Kidney (tissue), 14 donors: Measurements from ENCODE around the gene CMTM8. TPM values are rescaled to one million over a fixed set of nuclear protein-coding genes. Genes with fewer than 3 reads are reported as not detected.

Source experiments
- DNase-seq, 5 donors: peaks; one replicate each; pipeline ENCODE4 v3.0.0-alpha.2; 2013 to 2020
- FAIRE-seq: peaks from 2 replicates; lab custom pipeline; 2012; peaks lifted over from hg19 to GRCh38; lab: Jason Lieb, UNC
- H3K27ac ChIP-seq, 2 donors: one replicate each; pipeline ENCODE4 v1.7.0; 2013; ENCODE audit warnings: low read depth in 2 of 2, low read length in 2 of 2, inconsistent platforms in 1 of 2
- H3K27me3 ChIP-seq: one replicate; pipeline ENCODE4 v1.7.1; 2013; ENCODE audit warnings: low read length, inconsistent platforms; ENCODE audit not compliant: control insufficient read depth, insufficient read depth
- H3K36me3 ChIP-seq, 3 donors: one replicate each; pipeline versions ENCODE4 v1.7.0 to v1.7.1; 2013; ENCODE audit warnings: low read length in 3 of 3, control low read depth in 1 of 3, inconsistent platforms in 1 of 3; ENCODE audit not compliant: insufficient read depth in 3 of 3, control insufficient read depth in 2 of 3
- H3K4me1 ChIP-seq, 3 donors: one replicate each; pipeline versions ENCODE4 v1.7.0 to v1.7.1; 2013; ENCODE audit warnings: low read length in 3 of 3, inconsistent platforms in 1 of 3, low read depth in 1 of 3; ENCODE audit not compliant: control insufficient read depth in 2 of 3, insufficient read depth in 2 of 3
- H3K4me3 ChIP-seq, 3 donors: one replicate each; pipeline versions ENCODE4 v1.7.0 to v1.8.1; 2013; ENCODE audit warnings: low read length in 3 of 3, control low read depth in 1 of 3, inconsistent platforms in 1 of 3
- H3K9ac ChIP-seq, 3 donors: one replicate each; pipeline versions ENCODE4 v1.7.0 to v1.7.1; 2013; ENCODE audit warnings: low read length in 3 of 3, control low read depth in 1 of 3, inconsistent platforms in 1 of 3
- H3K9me3 ChIP-seq, 3 donors: one replicate each; pipeline versions ENCODE4 v1.7.0 to v1.7.1; 2013; ENCODE audit warnings: low read length in 3 of 3, control low read depth in 1 of 3, inconsistent platforms in 1 of 3; ENCODE audit not compliant: control insufficient read depth in 2 of 3, insufficient read depth in 1 of 3
- CTCF ChIP-seq: IDR thresholded peaks from 3 replicates; pipeline ENCODE4 v1.5.1; 2012; ENCODE audit warnings: mild to moderate bottlenecking, moderate library complexity, borderline replicate concordance; ENCODE audit not compliant: insufficient read depth; ENCODE audit errors: extremely low read depth
- intact Hi-C: fragments of 100-400 bp; cut with DNase I; formaldehyde crosslinking; loops from one replicate; pipeline ENCODE4 v1.11.1; 2022
- polyA plus RNA-seq: library from polyadenylated mRNA; stranded (reverse); fragments of 350-450 nt; fragmentation: Illumina TruSeq; extraction: RNeasy Lipid Tissue Mini Kit (QIAGEN cat#74804); gene quantifications from one replicate; pipeline ENCODE4 v1.2.3, GENCODE V29; 2014; ENCODE audit warnings: low read depth, low replicate concordance; ENCODE audit not compliant: insufficient read depth
- total RNA-seq: library from RNA; stranded (reverse); fragmentation: NEBNext Ultra II Directional; extraction: Animal tissue kit (Norgen Biotek cat#: 25700); gene quantifications from one replicate; pipeline ENCODE4 v1.2.1, GENCODE V29; 2021
- donor health status: control.
- donor health status: control.
- donor health status: control.
- donor health status: control.
- donor health status: control.
- donor health status: DM: yes; HTN: yes; CAD: no.
- donor health status: Normal renal cell carcinoma (clear cell type).

The CMTM8 gene
- total and polyA plus RNA-seq, 2 donors from 2014 or later = 5.4 to 9.6 TPM

DNA sequence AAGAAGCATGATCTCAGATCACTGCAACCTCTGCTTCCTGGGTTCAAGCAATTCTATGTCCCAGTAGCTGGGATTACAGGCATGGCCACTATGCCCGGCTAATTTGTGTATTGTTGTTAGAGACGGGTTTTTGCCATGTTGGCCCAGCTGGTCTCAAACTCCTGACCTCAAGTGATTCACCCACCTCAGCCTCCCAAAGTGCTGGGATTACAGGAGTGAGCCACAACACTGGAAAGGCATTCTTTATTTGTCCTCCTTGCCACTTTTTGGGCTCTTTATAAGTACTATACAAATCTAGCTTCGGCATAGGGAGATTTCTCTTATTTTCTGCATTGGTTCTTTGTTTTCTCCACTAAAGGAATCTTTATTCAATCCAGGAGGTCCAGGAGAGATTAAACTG is 18.6 kb downstream of the CMTM8 start:
- H3K4me3 ChIP-seq = no peak overlapping the region
- intact Hi-C loops = no loop called here
- no peak for TF ChIP-seq CTCF
- no peaks in the 10 kb centered on the region for H3K4me1 ChIP-seq
- no peak overlapping the region for H3K9ac ChIP-seq
- DNase-seq (no peak), FAIRE-seq (no peak)
- H3K27ac ChIP-seq = no peak overlapping the region
- H3K27me3 ChIP-seq = no peaks in the 10 kb centered on the region
- H3K36me3 ChIP-seq = no peaks in the 10 kb centered on the region
- H3K9me3 ChIP-seq = no peaks in the 10 kb centered on the region

DNA sequence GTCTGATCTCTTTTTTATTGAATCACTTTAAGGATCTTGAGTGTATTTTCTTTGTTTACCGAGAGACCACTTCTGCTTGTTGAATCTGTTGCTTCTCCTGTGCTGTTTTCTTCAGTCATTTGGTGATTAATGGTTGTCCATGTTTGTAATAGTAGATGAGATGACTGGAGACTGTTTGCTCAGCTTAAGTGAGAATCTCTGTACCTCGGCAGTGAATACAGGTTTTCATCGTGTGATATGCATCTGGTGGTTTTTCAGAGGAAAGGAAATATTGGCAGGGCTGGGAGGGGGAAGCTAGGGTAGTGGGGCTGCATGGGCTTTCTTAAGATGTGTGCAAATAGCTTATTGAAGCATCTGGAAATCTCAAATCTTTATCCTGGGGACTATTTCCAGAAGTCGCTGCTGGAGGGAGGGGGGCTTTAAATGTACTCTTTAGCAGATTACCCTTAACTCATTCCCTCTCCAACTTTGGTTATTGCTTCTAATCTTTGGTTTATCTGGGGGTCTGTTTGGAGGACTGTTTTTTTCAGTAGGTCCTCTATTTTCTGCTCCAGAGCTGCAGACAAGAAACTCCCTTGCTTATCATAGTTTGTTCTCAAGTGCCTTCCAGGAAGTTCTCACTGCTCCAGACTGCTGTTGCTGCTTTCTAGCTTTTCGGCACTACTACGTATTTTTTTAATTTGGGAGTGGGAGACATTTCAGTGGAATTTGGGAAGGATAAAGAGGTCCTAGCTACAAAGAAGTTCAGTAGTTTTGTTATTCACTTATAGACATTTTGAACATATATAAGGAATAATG is 19.4 kb downstream of the CMTM8 start:
- no peaks in the 10 kb centered on the region for H3K36me3 ChIP-seq
- no peak overlapping the region for H3K9ac ChIP-seq
- H3K4me1 ChIP-seq = no peaks in the 10 kb centered on the region
- DNase-seq (no peak), FAIRE-seq (no peak)
- TF ChIP-seq CTCF = no peak
- no peaks in the 10 kb centered on the region for H3K27me3 ChIP-seq
- no peak overlapping the region for H3K27ac ChIP-seq
- intact Hi-C loops = no loop called here
- no peaks in the 10 kb centered on the region for H3K9me3 ChIP-seq
- no peak overlapping the region for H3K4me3 ChIP-seq

DNA sequence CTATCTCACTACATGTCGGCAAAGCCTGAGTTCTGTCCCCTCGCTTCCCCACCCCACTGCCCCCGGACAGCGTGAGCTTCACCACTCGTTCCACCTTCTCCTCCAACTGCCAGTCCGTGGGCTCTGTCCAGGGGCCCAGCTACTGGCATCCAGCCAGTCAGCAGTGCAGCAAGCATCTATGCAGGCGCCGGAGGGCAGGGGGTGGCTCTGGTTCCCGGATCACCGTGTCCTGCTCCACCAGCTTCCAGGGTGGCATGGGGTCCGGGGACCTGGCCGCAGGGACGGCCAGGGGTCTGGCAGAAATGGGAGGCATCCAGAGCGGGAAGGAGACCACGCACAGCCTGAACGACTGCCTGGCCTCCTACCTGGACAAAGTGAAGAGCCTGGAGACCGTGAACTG is 20.4 kb downstream of the CMTM8 start:
- Histone ChIP-seq H3K9ac (no peak overlapping the region), H3K27ac (no peak overlapping the region), H3K4me1 (no peaks in the 10 kb centered on the region), H3K36me3 (no peaks in the 10 kb centered on the region), H3K27me3 (no peaks in the 10 kb centered on the region), H3K4me3 (no peak overlapping the region), H3K9me3 (no peaks in the 10 kb centered on the region)
- DNase-seq = no peak
- FAIRE-seq = no peak
- intact Hi-C loops = no loop called here
- no peak for TF ChIP-seq CTCF
